ENCODE data around the gene DYRK4.

DYRK4 gene

DNA sequence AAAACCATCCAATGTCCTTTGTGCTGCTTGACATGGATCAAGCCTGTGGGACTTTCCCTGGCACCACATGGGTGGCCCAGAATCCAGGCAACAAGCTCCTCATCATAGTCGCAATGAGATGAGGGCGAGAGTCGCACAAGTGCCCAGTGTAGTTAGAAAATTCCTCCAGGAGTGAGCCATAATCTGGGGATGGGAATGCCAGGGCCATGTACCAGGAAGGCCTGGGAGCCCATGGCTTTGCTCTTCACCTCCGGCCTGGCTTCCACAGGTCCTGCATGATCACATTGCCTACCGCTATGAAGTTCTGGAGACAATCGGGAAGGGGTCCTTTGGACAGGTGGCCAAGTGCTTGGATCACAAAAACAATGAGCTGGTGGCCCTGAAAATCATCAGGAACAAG is 33.9 kb downstream of the DYRK4 start:
- TF ChIP-seq TAF1 (IDR thresholded peaks at IDR 0.05; ENCODE audit: borderline replicate concordance, low read depth, low read length): no peak
- no peak for TF ChIP-seq POLR2A (IDR thresholded peaks at IDR 0.05; ENCODE audit: low read depth, low read length)
- no peak for TF ChIP-seq POLR2AphosphoS5 (IDR thresholded peaks at IDR 0.05; ENCODE audit: low read depth, low read length)
- DNase-seq (ENCODE audit: insufficient read length) (no peak), FAIRE-seq (no peak)

DNA sequence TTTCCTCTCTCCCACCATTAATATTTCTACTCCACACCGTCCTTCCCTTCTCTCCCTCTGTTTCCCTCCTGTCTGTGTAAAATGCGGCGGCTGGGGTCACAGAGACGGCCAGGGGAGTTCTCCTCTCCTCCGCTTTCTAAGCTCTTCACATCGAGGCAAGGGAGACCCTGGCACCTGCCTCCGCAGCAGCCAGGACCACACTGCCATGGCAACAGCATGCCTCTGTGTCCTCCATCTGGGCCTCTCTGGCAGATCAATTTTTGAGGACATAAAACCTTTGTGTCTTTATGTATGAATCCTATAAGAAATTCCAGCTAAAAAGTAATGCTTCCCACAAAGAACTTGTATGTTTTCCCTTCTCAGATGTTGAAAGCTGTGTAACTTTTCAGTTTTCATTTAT is 41.4 kb downstream of the DYRK4 start:
- no peak for TF ChIP-seq POLR2AphosphoS5 (IDR thresholded peaks at IDR 0.05; ENCODE audit: low read depth, low read length)
- no peak for TF ChIP-seq TAF1 (IDR thresholded peaks at IDR 0.05; ENCODE audit: borderline replicate concordance, low read depth, low read length)
- TF ChIP-seq POLR2A (IDR thresholded peaks at IDR 0.05; ENCODE audit: low read depth, low read length): no peak
- FAIRE-seq (no peak), DNase-seq (ENCODE audit: insufficient read length) (no peak)

DNA sequence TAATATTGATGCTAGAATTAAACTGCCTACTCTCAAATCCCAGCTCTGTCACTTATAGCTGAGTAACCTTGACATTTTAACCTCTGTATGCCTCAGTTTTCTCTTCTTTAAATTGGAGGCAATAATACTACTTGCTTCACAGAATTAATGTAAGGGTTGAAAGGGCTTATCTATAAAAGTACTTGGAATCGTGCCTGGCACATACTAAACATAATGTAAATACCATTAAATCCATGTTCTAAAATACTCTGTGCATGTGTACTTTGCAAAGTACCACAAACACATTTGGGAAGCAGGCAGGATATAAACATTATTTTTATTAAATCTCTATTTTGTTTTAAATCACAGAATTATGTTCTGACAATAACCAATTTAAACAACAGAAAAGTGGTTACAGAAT is 41.9 kb downstream of the DYRK4 start:
- DNase-seq (ENCODE audit: insufficient read length): no peak
- no peak for TF ChIP-seq POLR2A (IDR thresholded peaks at IDR 0.05; ENCODE audit: low read depth, low read length)
- FAIRE-seq: no peak

DNA sequence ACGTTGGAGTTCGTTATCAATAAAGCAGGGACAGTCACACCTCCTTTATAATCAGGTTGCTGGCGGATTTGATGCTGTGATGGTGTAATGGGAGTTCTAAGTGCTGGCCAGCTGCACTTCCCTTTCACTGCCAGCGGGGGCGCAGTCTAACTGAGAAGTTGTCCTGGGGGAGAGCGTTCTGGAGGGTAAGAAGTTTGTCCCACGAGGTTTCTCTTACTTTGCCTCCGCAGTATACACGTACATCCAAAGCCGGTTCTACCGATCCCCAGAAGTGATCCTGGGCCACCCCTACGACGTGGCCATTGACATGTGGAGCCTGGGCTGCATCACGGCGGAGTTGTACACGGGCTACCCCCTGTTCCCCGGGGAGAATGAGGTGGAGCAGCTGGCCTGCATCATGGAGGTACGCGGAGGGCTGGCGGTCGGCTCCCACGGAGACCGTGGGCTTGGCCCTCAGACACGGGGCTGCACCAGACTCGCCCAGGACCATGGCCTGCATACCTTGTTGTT is 42.7 kb downstream of the DYRK4 start:
- FAIRE-seq: peak; percentile 91

DNA sequence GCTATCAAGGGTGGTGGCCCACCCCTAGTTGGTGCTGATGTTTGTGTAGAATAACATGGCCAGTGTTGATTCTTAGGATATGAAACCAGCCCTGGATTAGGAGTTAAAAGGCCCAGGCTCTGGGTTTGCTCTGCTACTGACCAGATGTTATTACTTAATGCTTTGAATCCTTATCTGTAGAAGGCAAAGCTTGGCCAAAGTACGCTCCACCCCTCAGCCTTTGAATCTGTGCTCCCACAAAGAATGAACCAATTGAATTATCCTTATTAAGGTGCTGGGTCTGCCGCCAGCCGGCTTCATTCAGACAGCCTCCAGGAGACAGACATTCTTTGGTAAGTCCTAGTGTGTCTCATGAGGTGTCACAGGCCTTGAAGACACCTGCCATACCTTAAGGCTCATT is 45.0 kb downstream of the DYRK4 start:
- no peak for FAIRE-seq
- DNase-seq (ENCODE audit: insufficient read length): no peak
- no peak for TF ChIP-seq POLR2AphosphoS5 (IDR thresholded peaks at IDR 0.05; ENCODE audit: low read depth, low read length)
- TF ChIP-seq TAF1 (IDR thresholded peaks at IDR 0.05; ENCODE audit: borderline replicate concordance, low read depth, low read length): no peak
- TF ChIP-seq POLR2A (IDR thresholded peaks at IDR 0.05; ENCODE audit: low read depth, low read length): no peak

More for the DNA sequence above, 42.7 kb downstream of the DYRK4 start:
- TF ChIP-seq TAF1 (IDR thresholded peaks at IDR 0.05; ENCODE audit: borderline replicate concordance, low read depth, low read length): no peak; the same call in 1 of the 2 replicates
- TF ChIP-seq POLR2A (IDR thresholded peaks at IDR 0.05; ENCODE audit: low read depth, low read length): peak; percentile 64; the same call in 1 of the 2 replicates
- peak; percentile 59; the same call in 1 of the 2 replicates for TF ChIP-seq POLR2AphosphoS5 (IDR thresholded peaks at IDR 0.05; ENCODE audit: low read depth, low read length)
- peak; percentile 50 for DNase-seq (ENCODE audit: insufficient read length)

DNA sequence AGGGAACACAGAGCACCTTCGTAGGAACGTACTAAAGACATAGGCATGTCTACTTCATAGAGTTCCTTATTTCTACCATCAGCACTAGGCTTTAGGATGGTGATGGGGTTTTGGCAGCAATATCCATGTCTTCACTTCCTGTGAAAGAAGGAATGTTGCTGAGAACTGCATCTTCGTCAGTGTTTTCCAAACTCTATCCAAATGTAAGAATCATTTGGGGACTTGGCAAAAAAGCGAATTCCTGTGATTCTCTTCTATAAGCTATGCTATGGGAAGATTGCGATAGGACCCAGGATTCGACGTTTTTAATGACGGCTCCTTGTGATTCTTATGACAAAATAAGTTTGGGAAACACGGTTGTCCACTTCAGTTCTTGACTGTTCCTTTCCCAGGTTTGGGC is 47.1 kb downstream of the DYRK4 start:
- TF ChIP-seq TAF1 (IDR thresholded peaks at IDR 0.05; ENCODE audit: borderline replicate concordance, low read depth, low read length) (no peak), POLR2AphosphoS5 (IDR thresholded peaks at IDR 0.05; ENCODE audit: low read depth, low read length) (no peak), POLR2A (IDR thresholded peaks at IDR 0.05; ENCODE audit: low read depth, low read length) (no peak)
- DNase-seq (ENCODE audit: insufficient read length) (no peak), FAIRE-seq (no peak)

DNA sequence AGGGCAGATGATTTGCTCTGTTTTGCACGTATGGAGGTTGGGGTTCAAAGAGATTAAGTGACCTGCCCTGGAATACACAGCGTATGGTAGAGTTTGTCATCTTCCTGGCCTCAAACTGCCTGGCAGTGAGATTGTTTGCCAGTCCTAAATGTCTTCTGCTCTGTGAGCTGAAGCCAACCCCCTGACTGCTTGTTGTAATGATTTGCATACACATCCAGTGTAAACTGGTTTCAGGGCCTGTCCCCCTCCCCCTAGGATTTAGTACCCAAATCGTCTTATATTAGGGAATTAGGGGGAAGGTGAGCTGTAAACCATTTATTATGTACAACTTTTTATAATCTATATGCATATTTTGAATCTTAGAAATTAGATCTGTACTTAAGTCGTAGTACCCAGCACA is 48.5 kb downstream of the DYRK4 start:
- TF ChIP-seq TAF1 (IDR thresholded peaks at IDR 0.05; ENCODE audit: borderline replicate concordance, low read depth, low read length) (no peak), POLR2A (IDR thresholded peaks at IDR 0.05; ENCODE audit: low read depth, low read length) (no peak), POLR2AphosphoS5 (IDR thresholded peaks at IDR 0.05; ENCODE audit: low read depth, low read length) (no peak)
- DNase-seq (ENCODE audit: insufficient read length) (no peak), FAIRE-seq (no peak)

DNA sequence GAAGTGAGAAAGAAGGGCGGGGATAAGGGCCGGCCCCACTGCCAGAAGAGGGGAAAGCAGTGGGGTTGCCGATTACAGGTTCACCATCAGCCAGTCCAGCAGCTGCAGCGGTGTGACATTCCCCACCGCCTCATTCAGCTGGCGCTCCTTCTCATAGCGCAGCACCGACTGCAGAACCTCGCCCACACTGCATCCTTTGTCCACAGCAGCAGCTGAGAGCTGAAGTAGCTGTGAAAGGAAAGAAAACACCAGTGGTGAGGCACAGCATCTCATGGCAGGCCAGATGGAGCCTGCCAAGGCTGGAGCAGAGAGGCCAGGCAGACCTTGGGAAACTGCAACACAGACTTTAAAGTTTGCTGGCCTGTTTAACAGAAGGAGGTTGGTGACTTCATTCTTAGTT is 53.7 kb downstream of the DYRK4 start:
- FAIRE-seq (no peak), DNase-seq (ENCODE audit: insufficient read length) (no peak)
- TF ChIP-seq TAF1 (IDR thresholded peaks at IDR 0.05; ENCODE audit: borderline replicate concordance, low read depth, low read length) (no peak), POLR2A (IDR thresholded peaks at IDR 0.05; ENCODE audit: low read depth, low read length) (no peak), POLR2AphosphoS5 (IDR thresholded peaks at IDR 0.05; ENCODE audit: low read depth, low read length) (no peak)

DNA sequence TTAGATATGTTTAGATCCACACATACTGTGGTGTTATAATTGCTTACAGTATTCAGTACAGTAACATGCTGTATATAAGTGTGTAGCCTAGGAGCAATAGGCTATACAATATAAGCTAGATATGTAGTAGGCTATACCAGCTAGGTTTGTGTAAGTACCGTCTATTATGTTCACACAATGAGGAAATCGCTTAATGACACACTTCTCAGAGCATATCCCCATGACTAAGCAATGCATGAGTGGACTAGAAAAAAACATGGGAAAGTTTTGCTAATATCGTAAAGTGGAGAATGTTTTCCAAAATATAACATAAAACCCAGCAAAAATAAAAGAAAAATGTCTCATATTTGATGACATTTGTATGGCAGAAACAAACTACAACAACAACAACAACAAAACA is 59.5 kb downstream of the DYRK4 start:
- no peak for TF ChIP-seq POLR2A (IDR thresholded peaks at IDR 0.05; ENCODE audit: low read depth, low read length)
- TF ChIP-seq TAF1 (IDR thresholded peaks at IDR 0.05; ENCODE audit: borderline replicate concordance, low read depth, low read length): no peak
- no peak for TF ChIP-seq POLR2AphosphoS5 (IDR thresholded peaks at IDR 0.05; ENCODE audit: low read depth, low read length)
- DNase-seq (ENCODE audit: insufficient read length): no peak
- no peak for FAIRE-seq

DNA sequence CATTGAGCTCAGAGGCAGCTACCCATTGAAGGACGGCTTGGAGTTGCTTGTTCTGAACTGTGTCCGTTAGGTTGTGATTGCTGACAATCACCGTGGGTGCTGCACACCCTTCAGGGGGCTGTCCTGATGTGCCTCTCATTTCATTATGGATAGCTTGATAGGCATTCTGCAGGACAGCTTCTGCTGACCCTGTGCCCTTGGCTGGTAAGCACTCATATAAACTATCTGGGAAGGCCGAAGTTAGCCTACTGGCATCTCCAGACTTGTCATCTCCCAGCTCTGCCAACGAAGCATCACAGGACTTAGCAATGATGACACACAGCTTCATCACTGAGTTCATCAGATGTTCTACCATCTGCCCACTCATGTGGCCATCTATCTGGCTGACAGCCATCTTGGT is 64.5 kb downstream of the DYRK4 start:
- DNase-seq (ENCODE audit: insufficient read length) (no peak), FAIRE-seq (no peak)
- TF ChIP-seq TAF1 (IDR thresholded peaks at IDR 0.05; ENCODE audit: borderline replicate concordance, low read depth, low read length) (no peak), POLR2AphosphoS5 (IDR thresholded peaks at IDR 0.05; ENCODE audit: low read depth, low read length) (no peak), POLR2A (IDR thresholded peaks at IDR 0.05; ENCODE audit: low read depth, low read length) (no peak)

DNA sequence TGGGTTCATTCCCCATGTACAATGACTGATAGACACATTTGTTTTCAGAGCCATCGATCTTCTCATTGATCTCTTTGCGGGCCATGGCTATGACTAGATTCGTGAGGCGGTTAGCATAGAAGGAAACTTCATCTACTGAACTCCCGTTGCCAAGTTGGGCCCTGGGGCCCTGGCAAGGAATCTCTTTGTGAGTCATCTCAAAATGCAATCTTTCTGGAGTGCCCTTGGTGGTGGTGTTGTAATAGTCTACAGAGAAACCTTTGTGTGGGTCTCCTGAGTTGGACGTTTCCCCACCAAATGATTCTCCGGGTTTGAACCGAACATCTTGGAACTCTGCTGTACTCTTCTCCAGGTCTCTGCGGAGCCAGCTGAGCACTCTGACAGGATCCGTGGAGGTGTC is 66.4 kb downstream of the DYRK4 start:
- no peak for TF ChIP-seq TAF1 (IDR thresholded peaks at IDR 0.05; ENCODE audit: borderline replicate concordance, low read depth, low read length)
- no peak for TF ChIP-seq POLR2AphosphoS5 (IDR thresholded peaks at IDR 0.05; ENCODE audit: low read depth, low read length)
- no peak for TF ChIP-seq POLR2A (IDR thresholded peaks at IDR 0.05; ENCODE audit: low read depth, low read length)
- no peak for DNase-seq (ENCODE audit: insufficient read length)
- no peak for FAIRE-seq

DNA sequence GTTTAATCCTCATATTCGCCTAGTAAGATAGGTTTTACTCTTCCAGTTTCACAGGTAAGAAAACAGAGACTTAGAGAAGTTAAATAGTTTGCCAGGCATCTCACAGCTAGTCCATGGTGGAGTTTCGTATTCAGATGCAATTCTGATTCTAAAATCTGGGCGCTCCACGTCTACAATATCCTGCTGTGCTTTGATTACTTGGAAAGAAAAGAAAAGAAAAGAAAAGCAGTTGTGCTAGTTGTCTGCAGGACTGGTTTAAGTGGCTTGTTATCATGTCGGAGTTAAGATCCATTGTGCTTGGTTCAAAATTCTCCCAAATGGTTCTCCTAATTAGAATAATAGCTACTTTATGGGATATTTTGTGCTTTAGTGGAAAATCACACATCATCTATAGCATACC is 68.3 kb downstream of the DYRK4 start:
- DNase-seq (ENCODE audit: insufficient read length) (no peak), FAIRE-seq (no peak)
- TF ChIP-seq TAF1 (IDR thresholded peaks at IDR 0.05; ENCODE audit: borderline replicate concordance, low read depth, low read length): no peak
- TF ChIP-seq POLR2A (IDR thresholded peaks at IDR 0.05; ENCODE audit: low read depth, low read length): no peak
- no peak for TF ChIP-seq POLR2AphosphoS5 (IDR thresholded peaks at IDR 0.05; ENCODE audit: low read depth, low read length)

DNA sequence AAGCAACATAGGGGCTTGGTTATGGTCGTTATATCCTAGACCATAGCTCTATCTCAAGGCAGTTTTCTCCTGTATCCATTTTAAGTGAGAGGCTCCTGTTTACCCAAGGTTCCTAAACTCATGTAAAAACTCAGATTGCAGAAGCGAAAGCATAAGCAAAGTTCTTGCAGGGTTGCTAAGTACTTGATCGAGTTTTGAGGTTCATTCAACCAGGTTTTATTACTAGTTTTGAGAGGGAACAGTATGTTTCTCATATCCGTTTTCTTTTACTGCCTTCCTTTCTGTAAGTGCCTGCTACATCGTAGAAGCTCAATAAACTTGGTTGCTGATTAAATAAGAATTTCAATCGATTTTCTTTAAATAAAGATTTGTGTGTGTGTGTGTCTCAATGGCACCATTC is 81.7 kb downstream of the DYRK4 start:
- DNase-seq (ENCODE audit: insufficient read length) (no peak), FAIRE-seq (peak; percentile 89)
- TF ChIP-seq TAF1 (IDR thresholded peaks at IDR 0.05; ENCODE audit: borderline replicate concordance, low read depth, low read length): no peak
- TF ChIP-seq POLR2AphosphoS5 (IDR thresholded peaks at IDR 0.05; ENCODE audit: low read depth, low read length): no peak
- TF ChIP-seq POLR2A (IDR thresholded peaks at IDR 0.05; ENCODE audit: low read depth, low read length): no peak
